WTC11 (cell line): ENCODE measurements around the gene GLI2. TPM values are rescaled to one million over a fixed set of nuclear protein-coding genes. Genes with fewer than 3 reads are reported as not detected.

Experiments used
- ATAC-seq: fragments of 200-7000 bp; cut with Tn5 transposase; 2 replicates; pipeline ENCODE4 v1.10.0; 2021; ENCODE audit warnings: mild to moderate bottlenecking, moderate library complexity
- CTCF ChIA-PET: fragments of 300-600 bp; sonication (Branson Sonifier 250); formaldehyde crosslinking; loops from one replicate; lab custom pipeline; 2021; ENCODE audit warnings: antibody characterized with exemption; lab: Charles Lee
- POLR2A ChIA-PET: fragments of 350-600 bp; sonication (Branson Sonifier 250); formaldehyde crosslinking; loops from one replicate; lab custom pipeline; 2021; ENCODE audit warnings: antibody characterized with exemption; lab: Charles Lee
- DNase-seq: peaks from one replicate; pipeline ENCODE4 v3.0.0; 2021; ENCODE audit warnings: low spot score
- H3K27ac Mint-ChIP-seq: 2 replicates; pipeline ENCODE4 v1.8.0; 2021; ENCODE audit warnings: mixed read lengths
- H3K27me3 Mint-ChIP-seq: 2 replicates; pipeline ENCODE4 v1.8.0; 2021; ENCODE audit warnings: low read depth, mild to moderate bottlenecking, moderate library complexity, mixed read lengths
- H3K36me3 Mint-ChIP-seq: 2 replicates; pipeline ENCODE4 v1.8.0; 2021; ENCODE audit warnings: mixed read lengths
- H3K4me1 Mint-ChIP-seq: 2 replicates; pipeline ENCODE4 v1.8.0; 2022; ENCODE audit warnings: mixed read lengths
- H3K4me3 Mint-ChIP-seq: 2 replicates; pipeline ENCODE4 v1.8.0; 2021; ENCODE audit warnings: mild to moderate bottlenecking, moderate library complexity, mixed read lengths
- H3K9me3 Mint-ChIP-seq: 2 replicates; pipeline ENCODE4 v1.8.0; 2021; ENCODE audit warnings: mixed read lengths
- EMX1 ChIP-seq: fragments of 250-450 bp; sonication (Bioruptor Pico); IDR thresholded peaks from 2 replicates; pipeline ENCODE4 v1.8.0; 2021; ENCODE audit warnings: mild to moderate bottlenecking
- ETV6 ChIP-seq: sonication (generic); formaldehyde crosslinking; IDR thresholded peaks from 2 replicates; pipeline ENCODE4 v1.8.1; 2022; ENCODE audit warnings: mild to moderate bottlenecking, missing genetic modification reagents
- FOXP1 ChIP-seq: sonication (generic); formaldehyde crosslinking; IDR thresholded peaks from 2 replicates; pipeline ENCODE4 v1.8.0; 2022; ENCODE audit warnings: missing genetic modification reagents, mild to moderate bottlenecking, moderate library complexity, borderline replicate concordance
- HMGA2 ChIP-seq: fragments of 250-450 bp; sonication (Bioruptor Pico); IDR thresholded peaks from 2 replicates; pipeline ENCODE4 v1.4.0; 2021; ENCODE audit warnings: mild to moderate bottlenecking, moderate library complexity
- IRF2 ChIP-seq: sonication (generic); formaldehyde crosslinking; IDR thresholded peaks from 2 replicates; pipeline ENCODE4 v1.8.0; 2022; ENCODE audit warnings: low read depth, missing genetic modification reagents, borderline replicate concordance
- MAX ChIP-seq: sonication (generic); formaldehyde crosslinking; IDR thresholded peaks from 2 replicates; pipeline ENCODE4 v1.8.0; 2022; ENCODE audit warnings: mild to moderate bottlenecking, missing genetic modification reagents
- PRDM15 ChIP-seq: sonication (generic); formaldehyde crosslinking; IDR thresholded peaks from 2 replicates; pipeline ENCODE4 v1.8.0; 2022; ENCODE audit warnings: missing genetic modification reagents
- TEAD1 ChIP-seq: sonication (generic); formaldehyde crosslinking; IDR thresholded peaks from 2 replicates; pipeline ENCODE4 v1.8.0; 2022; ENCODE audit warnings: mild to moderate bottlenecking, missing genetic modification reagents
- ZNF423 ChIP-seq: fragments of 250-450 bp; sonication (Bioruptor Pico); IDR thresholded peaks from 2 replicates; pipeline ENCODE4 v2.1.2; 2022; ENCODE audit warnings: mild to moderate bottlenecking, moderate library complexity
- ZNF425 ChIP-seq: fragments of 250-450 bp; sonication (Bioruptor Pico); conservative IDR thresholded peaks from 2 replicates; pipeline ENCODE4 v1.9.0; 2021; ENCODE audit warnings: mild to moderate bottlenecking
- total RNA-seq: library from RNA; stranded (reverse); gene quantifications from 3 replicates; pipeline ENCODE4 v1.2.3, GENCODE V29; 2021

The GLI2 gene
- total RNA-seq, 1 experiment from 2014 or later = 60.9 TPM

GRCh38 chr2:120737340-120738101 lies 1.9 kb downstream of the GLI2 start:
- CTCF ChIA-PET = interaction anchor here (0.7 to 3.1 kb wide), 20 partner anchors 8 to 424 kb away, joined by 3 to 18 read pairs (median 4); no protein-coding TSS in a partner anchor
- H3K27me3 Mint-ChIP-seq = no peaks in the 10 kb centered on the region
- ATAC-seq = peak; percentile 14
- TF ChIP-seq ZNF423 (CRISPR knock-in tag) (0 out of 2 replicates have a peak, but pooled peaks have one; percentile 4), MAX (0 out of 2 replicates have a peak, but pooled peaks have one; percentile 23), FOXP1 (CRISPR knock-in tag) (no peak), ETV6 (CRISPR knock-in tag) (peak; percentile 1; the same call in 1 of the 2 replicates), IRF2 (CRISPR knock-in tag) (no peak), EMX1 (CRISPR knock-in tag) (no peak)
- H3K4me1 Mint-ChIP-seq = peaks cover 52% of the 10 kb centered on the region
- DNase-seq = peak; percentile 72
- peak overlapping the region; percentile 88 for H3K4me3 Mint-ChIP-seq
- H3K27ac Mint-ChIP-seq = peak overlapping the region; percentile 99
- no peaks in the 10 kb centered on the region for H3K36me3 Mint-ChIP-seq
- no peaks in the 10 kb centered on the region for H3K9me3 Mint-ChIP-seq
- POLR2A ChIA-PET = interaction anchor here (0.7 to 4.4 kb wide), 11 partner anchors 27 to 343 kb away, joined by 3 to 33 read pairs (median 3); no protein-coding TSS in a partner anchor

DNA sequence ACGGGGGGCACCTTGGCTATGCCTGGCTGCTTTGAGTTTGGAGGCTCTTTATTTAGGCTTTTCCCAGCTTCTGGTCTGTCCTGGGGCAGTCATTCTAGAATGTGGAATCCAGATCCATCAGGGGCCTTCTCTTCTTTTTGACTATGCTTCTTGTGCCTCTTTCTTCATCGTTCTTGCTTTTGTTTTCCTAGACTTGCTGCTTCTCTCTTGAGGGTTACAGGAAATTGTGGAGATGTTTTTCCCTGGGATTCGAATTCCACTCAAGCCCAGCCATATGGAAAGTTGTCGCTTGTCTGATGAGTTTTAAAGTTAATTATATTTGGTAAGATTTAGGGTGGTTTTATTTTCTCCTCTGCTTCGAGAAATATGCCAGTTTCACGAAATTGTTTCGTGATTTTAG lies 2.4 kb downstream of the GLI2 start:
- ChIA-PET CTCF (interaction anchor here (0.9 to 3.1 kb wide), 12 partner anchors 20 to 425 kb away, joined by 4 to 18 read pairs (median 6); no protein-coding TSS in a partner anchor), POLR2A (interaction anchor here (0.8 to 4.4 kb wide), 6 partner anchors 27 to 342 kb away, joined by 3 to 33 read pairs (median 3); no protein-coding TSS in a partner anchor)
- H3K9me3 Mint-ChIP-seq = no peaks in the 10 kb centered on the region
- no peaks in the 10 kb centered on the region for H3K36me3 Mint-ChIP-seq
- peaks cover 58% of the 10 kb centered on the region for H3K4me1 Mint-ChIP-seq
- peak overlapping the region; percentile 88 for H3K4me3 Mint-ChIP-seq
- peak overlapping the region; percentile 99 for H3K27ac Mint-ChIP-seq
- TF ChIP-seq HMGA2 (CRISPR knock-in tag) = no peak
- peak; percentile 75 for TF ChIP-seq PRDM15 (CRISPR knock-in tag)
- no peak for ATAC-seq
- no peak for DNase-seq
- H3K27me3 Mint-ChIP-seq = no peaks in the 10 kb centered on the region

- Mint-ChIP-seq H3K4me3 (peak overlapping the region; percentile 88), H3K36me3 (no peaks in the 10 kb centered on the region), H3K27me3 (no peaks in the 10 kb centered on the region), H3K27ac (peak overlapping the region; percentile 99), H3K4me1 (peaks cover 59% of the 10 kb centered on the region), H3K9me3 (no peaks in the 10 kb centered on the region)
- no peak for TF ChIP-seq ZNF425 (CRISPR knock-in tag)
- peak; percentile 20; the same call in 1 of the 2 replicates for TF ChIP-seq TEAD1 (CRISPR knock-in tag)
- no peak for DNase-seq
- CTCF ChIA-PET = interaction anchor here (0.6 to 3.1 kb wide), 12 partner anchors 19 to 341 kb away, joined by 3 to 13 read pairs (median 4); no protein-coding TSS in a partner anchor
- POLR2A ChIA-PET = interaction anchor here (0.5 to 1.0 kb wide), 2 partner anchors 80 to 336 kb away, joined by 3 to 4 read pairs; no protein-coding TSS in a partner anchor
- no peak for ATAC-seq
These were observed 3.2 kb downstream of the GLI2 start for GRCh38 chr2:120738786-120739437.
